ENCODE data around the gene KCNC1.

Gene KCNC1

DNA sequence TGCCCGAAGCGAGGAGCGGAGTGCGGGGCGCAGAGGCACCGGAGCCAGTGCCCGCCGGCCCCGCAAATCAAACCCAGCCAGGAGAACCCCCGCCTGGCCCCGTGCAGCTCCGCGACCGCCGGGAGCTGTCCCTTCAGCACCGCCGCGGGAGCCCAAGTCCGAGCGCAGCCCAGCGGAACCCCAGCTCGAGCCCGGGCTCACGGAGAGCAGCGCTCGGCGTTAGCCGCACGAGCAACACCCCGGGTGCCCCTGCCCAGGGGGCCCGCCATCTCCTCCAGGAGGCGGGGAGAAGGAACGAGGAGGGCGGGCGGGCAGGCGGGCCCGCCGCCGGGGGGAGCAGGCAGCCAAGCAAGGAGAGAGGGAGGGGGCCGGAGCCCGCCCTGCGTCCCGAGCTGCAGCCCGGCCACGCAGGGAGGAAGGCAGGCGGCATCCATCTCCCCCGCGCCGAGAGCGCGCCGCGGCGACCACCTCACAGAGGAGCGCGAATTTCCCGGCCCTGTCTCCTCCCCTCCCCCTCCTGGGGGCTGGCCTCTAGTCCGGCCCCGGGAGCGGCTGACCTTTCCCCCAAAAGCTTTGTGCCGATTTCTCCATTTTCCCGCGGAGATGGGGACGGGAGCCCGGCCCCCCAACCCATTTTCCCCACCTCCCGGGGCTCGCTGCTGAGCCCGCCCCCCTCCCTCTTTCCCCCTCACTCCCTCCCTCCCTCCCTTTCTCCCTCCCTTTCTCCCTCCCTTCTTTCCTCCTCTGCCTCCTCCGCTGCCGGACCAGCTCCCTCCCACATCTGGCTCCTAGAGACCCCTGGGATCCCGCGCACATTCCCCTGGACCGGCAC lies 621 bp downstream of the KCNC1 start:
- CTCF ChIA-PET: interaction anchor here (10.5 kb wide), 1 partner anchor 240 kb away, joined by 290 read pairs; no protein-coding TSS in a partner anchor
- TF ChIP-seq, protein P1, sequence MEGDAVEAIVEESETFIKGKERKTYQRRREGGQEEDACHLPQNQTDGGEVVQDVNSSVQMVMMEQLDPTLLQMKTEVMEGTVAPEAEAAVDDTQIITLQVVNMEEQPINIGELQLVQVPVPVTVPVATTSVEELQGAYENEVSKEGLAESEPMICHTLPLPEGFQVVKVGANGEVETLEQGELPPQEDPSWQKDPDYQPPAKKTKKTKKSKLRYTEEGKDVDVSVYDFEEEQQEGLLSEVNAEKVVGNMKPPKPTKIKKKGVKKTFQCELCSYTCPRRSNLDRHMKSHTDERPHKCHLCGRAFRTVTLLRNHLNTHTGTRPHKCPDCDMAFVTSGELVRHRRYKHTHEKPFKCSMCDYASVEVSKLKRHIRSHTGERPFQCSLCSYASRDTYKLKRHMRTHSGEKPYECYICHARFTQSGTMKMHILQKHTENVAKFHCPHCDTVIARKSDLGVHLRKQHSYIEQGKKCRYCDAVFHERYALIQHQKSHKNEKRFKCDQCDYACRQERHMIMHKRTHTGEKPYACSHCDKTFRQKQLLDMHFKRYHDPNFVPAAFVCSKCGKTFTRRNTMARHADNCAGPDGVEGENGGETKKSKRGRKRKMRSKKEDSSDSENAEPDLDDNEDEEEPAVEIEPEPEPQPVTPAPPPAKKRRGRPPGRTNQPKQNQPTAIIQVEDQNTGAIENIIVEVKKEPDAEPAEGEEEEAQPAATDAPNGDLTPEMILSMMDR (IDR thresholded peaks at IDR 0.05; ENCODE audit: control extremely low read depth, extremely low read depth, low read depth, missing control alignments): no peak
- POLR2A ChIA-PET: interaction anchor here (0.6 kb wide), 1 partner anchor 137 kb away, joined by 3 read pairs; no protein-coding TSS in a partner anchor
- peak; percentile 65 for DNase-seq (ENCODE audit: extremely low spot score)

DNA sequence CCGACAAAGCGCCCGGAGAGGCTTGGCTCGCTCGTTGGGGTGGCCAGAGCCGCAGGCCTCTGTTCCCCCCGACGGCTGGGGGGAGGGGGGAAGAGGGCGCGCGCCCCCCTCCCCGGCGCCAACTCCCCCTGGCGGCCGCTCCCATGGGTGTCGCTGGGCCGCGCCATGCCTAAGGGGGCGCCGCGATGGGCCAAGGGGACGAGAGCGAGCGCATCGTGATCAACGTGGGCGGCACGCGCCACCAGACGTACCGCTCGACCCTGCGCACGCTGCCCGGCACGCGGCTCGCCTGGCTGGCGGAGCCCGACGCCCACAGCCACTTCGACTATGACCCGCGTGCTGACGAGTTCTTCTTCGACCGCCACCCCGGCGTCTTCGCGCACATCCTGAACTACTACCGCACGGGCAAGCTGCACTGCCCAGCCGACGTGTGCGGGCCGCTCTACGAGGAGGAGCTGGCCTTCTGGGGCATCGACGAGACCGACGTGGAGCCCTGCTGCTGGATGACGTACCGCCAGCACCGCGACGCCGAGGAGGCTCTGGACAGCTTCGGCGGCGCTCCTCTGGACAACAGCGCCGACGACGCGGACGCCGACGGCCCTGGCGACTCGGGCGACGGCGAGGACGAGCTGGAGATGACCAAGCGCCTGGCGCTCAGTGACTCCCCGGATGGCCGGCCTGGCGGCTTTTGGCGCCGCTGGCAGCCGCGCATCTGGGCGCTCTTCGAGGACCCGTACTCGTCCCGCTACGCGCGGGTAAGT lies 1.4 kb downstream of the KCNC1 start:
- CTCF ChIA-PET: interaction anchor here (10.5 kb wide), 1 partner anchor 240 kb away, joined by 290 read pairs; no protein-coding TSS in a partner anchor

DNA sequence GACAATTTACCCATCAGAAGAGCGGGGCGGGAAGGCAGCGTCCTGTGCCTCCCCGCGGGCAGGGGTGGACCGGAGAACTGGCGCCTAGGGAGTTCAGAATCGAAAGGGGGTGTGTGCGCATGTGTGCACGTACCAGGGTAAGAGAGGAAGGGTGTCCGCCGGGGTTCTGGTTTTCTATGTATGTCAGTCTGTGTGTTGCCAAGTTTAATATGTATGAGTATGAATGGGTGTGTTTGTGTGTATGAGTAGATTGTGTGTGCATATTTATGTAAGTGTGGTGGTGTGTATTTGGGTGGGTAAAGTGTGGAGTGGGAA lies 2.0 kb downstream of the KCNC1 start:
- DNase-seq (ENCODE audit: extremely low spot score): no peak
- TF ChIP-seq, protein P1 (IDR thresholded peaks at IDR 0.05; ENCODE audit: control extremely low read depth, extremely low read depth, low read depth, missing control alignments): no peak
- ChIA-PET POLR2A (no interaction called here), CTCF (interaction anchor here (10.5 kb wide), 1 partner anchor 239 kb away, joined by 290 read pairs; no protein-coding TSS in a partner anchor)

More for the DNA sequence above, 1.4 kb downstream of the KCNC1 start:
- POLR2A ChIA-PET: no interaction called here
- no peak for DNase-seq (ENCODE audit: extremely low spot score)
- TF ChIP-seq, protein P1 (IDR thresholded peaks at IDR 0.05; ENCODE audit: control extremely low read depth, extremely low read depth, low read depth, missing control alignments): no peak

DNA sequence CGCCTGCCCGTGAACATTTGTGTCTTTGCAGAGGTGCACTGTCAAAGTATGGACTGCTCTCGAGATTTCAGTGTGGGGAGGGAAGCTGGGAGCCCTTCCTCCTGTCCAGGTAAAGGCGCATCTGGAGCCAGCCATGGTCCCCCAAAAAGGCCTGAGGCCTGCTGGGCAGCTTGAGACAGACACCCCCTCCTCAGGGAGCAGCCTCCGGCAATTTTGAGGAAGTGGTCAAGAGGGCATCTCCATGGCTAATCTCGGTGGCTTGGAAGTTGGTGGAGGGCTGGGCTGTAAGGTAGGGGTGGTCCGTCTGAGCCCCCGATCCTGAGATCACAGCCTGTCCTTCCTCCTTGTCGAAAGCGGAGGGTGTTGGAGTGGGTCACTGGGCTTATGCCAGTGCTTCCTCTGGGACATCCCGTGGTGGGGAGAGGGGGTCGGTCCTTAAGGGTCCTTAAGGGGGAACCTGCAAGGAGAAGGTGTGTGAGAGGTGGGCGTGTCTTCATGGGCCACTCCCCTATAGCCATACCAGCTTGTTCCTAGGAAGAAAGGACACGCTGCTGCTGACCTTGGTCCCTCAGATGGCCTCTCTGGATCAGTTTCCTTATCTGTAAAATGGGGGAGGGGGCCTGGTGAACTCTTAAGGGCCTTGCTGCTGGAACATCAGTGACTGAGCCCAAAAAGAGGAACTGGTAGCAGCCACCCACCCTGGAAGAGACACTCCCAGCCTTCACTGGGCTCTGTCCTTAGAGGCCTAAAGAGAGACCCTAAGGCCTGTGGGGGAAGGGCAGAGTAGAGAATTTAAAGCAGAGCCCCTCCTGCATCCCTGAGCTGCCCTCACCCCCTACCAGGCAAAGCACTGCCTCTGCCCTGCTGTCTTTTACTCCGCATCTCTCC lies 2.6 kb downstream of the KCNC1 start:
- POLR2A ChIA-PET: no interaction called here
- TF ChIP-seq, protein P1 (IDR thresholded peaks at IDR 0.05; ENCODE audit: control extremely low read depth, extremely low read depth, low read depth, missing control alignments): no peak
- DNase-seq (ENCODE audit: extremely low spot score): no peak
- CTCF ChIA-PET: interaction anchor here (10.5 kb wide), 1 partner anchor 239 kb away, joined by 290 read pairs; no protein-coding TSS in a partner anchor

DNA sequence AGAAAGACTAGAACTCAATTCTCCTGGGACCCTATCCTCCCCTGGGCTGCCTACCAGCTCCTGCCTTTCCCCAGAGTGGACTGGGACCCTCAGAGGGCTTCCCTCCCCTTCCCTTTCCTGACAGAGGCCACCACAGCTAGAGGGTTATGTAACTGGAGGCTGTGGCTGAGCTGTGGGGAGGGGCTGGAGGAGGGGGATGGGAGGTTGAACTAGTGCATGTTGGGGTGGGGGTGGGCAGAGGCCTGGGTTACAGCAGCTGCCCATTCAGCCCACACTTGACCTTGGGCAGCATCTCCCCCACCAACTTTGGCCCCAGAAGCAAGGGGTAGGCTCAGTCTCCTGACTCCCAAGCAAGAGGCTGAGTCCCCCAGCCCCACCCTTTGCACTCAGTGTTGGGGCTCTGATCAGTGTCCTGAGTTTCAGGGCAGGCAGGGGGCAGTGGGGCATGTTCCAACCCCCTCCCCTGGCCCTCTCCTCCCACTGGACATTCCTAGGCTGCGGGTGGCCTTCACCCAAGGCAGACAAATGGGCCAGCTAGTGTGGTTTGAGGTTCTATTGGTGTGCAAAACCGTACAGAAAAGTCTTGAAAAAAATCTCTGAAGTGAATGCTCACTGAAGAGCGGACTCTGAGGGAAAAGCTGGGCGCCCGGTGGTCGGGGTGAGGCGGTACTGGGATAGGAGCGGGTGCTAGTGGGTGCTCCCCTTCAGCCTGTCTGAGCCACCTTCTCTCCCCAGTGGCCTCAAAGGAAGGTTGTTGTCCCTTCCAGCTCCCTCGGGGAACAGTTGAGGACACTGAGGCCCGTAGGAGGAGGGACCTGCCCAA lies 3.8 kb downstream of the KCNC1 start:
- TF ChIP-seq, protein P1 (IDR thresholded peaks at IDR 0.05; ENCODE audit: control extremely low read depth, extremely low read depth, low read depth, missing control alignments): no peak
- CTCF ChIA-PET: interaction anchor here (4.8 to 10.5 kb wide), 2 partner anchors 8 to 237 kb away, joined by 38 to 290 read pairs; no protein-coding TSS in a partner anchor
- no peak for DNase-seq (ENCODE audit: extremely low spot score)
- POLR2A ChIA-PET: no interaction called here
